Gastrocnemius medialis (tissue), 4 donors: ENCODE measurements around the gene RGS8. TPM values are rescaled to one million over a fixed set of nuclear protein-coding genes. Genes with fewer than 3 reads are reported as not detected.

Experiments used
- ATAC-seq, 2 donors: fragments of 150-250 bp; one replicate each; pipeline ENCODE4 v1.9.1; 2016
- DNase-seq, 2 donors: peaks; one replicate each; pipeline ENCODE4 v3.0.0-alpha.2; 2019
- H3K27ac ChIP-seq, 4 donors: fragments of 200-600 bp; sonication (generic); 1 replicate in 1 of 4; 2 replicates in 3 of 4; pipeline ENCODE4 v1.5.1; 2016 to 2018; ENCODE audit warnings: mild to moderate bottlenecking in 2 of 4, moderate library complexity in 1 of 4
- H3K27me3 ChIP-seq, 3 donors: fragments of 200-600 bp; sonication (generic) in 2 of 3; 1 replicate in 1 of 3; 2 replicates in 2 of 3; pipeline versions ENCODE4 v1.5.1 to v1.6.0; 2016 to 2019; ENCODE audit warnings: mild to moderate bottlenecking in 1 of 3, moderate library complexity in 1 of 3
- H3K36me3 ChIP-seq, 2 donors: fragments of 200-600 bp; sonication (generic) in 1 of 2; one replicate each; pipeline ENCODE4 v1.5.1; 2017 to 2018
- H3K4me1 ChIP-seq, 2 donors: fragments of 200-600 bp; sonication (generic) in 1 of 2; one replicate each; pipeline ENCODE4 v1.5.1; 2016 to 2017; ENCODE audit warnings: mild to moderate bottlenecking in 2 of 2
- H3K4me3 ChIP-seq, 4 donors: fragments of 200-600 bp; sonication (generic) in 3 of 4; 1 replicate in 1 of 4; 2 replicates in 3 of 4; pipeline ENCODE4 v1.5.1; 2016 to 2019; ENCODE audit warnings: mild to moderate bottlenecking in 2 of 4
- H3K9me3 ChIP-seq, 3 donors: fragments of 200-600 bp; sonication (generic) in 2 of 3; 1 replicate in 1 of 3; 2 replicates in 2 of 3; pipeline ENCODE4 v1.5.1; 2016 to 2019
- POLR2A ChIP-seq, 2 donors: fragments of 450-650 bp; IDR thresholded peaks; one replicate each; pipeline ENCODE4 v1.6.1; 2017; ENCODE audit warnings: antibody characterized with exemption in 2 of 2, mild to moderate bottlenecking in 2 of 2, moderate library complexity in 2 of 2
- in situ Hi-C, 4 donors: fragments of 200-750 bp; cut with MboI; loops; one replicate each; pipeline versions ENCODE4 v1.15.0 to v1.8.0; 2017; ENCODE audit warnings: low sequenced_read_pairs in 4 of 4
- intact Hi-C: fragments of 100-400 bp; cut with DNase I; formaldehyde crosslinking; loops from one replicate; pipeline ENCODE4 v1.15.1; 2023; ENCODE audit warnings: low total_unique reads
- total RNA-seq, 4 donors: library from RNA; depleted of rRNA; stranded (reverse); fragments of >200 nt; gene quantifications; one replicate each; pipeline versions ENCODE4 v1.1.0 to v1.2.3, GENCODE V29; 2016
- TF ChIP-seq, protein P1 (sequence below), 5 experiments: fragments of 450-650 bp in 3 of 5; fragments of 200-600 bp in 2 of 5; sonication (generic) in 2 of 5; IDR thresholded peaks in 4 of 5; conservative IDR thresholded peaks in 1 of 5; 1 replicate in 4 of 5; 2 replicates in 1 of 5; pipeline ENCODE4 v1.5.1; 2016 to 2019; ENCODE audit warnings: antibody characterized with exemption in 5 of 5, mild to moderate bottlenecking in 3 of 5, moderate library complexity in 3 of 5

The RGS8 gene
- total RNA-seq, 4 donors from 2014 or later: not detected

GRCh38 chr1:182718311-182718710 is 33.9 kb upstream of the RGS8 start:
- Histone ChIP-seq H3K9me3 (no peaks in the 10 kb centered on the region), H3K36me3 (no peaks in the 10 kb centered on the region), H3K27me3 (no peaks in the 10 kb centered on the region), H3K27ac (no peak overlapping the region), H3K4me1 (no peaks in the 10 kb centered on the region), H3K4me3 (no peak overlapping the region)
- intact Hi-C loops: no loop called here
- no peak for TF ChIP-seq POLR2A (IDR thresholded peaks at IDR 0.05)
- TF ChIP-seq, protein P1, sequence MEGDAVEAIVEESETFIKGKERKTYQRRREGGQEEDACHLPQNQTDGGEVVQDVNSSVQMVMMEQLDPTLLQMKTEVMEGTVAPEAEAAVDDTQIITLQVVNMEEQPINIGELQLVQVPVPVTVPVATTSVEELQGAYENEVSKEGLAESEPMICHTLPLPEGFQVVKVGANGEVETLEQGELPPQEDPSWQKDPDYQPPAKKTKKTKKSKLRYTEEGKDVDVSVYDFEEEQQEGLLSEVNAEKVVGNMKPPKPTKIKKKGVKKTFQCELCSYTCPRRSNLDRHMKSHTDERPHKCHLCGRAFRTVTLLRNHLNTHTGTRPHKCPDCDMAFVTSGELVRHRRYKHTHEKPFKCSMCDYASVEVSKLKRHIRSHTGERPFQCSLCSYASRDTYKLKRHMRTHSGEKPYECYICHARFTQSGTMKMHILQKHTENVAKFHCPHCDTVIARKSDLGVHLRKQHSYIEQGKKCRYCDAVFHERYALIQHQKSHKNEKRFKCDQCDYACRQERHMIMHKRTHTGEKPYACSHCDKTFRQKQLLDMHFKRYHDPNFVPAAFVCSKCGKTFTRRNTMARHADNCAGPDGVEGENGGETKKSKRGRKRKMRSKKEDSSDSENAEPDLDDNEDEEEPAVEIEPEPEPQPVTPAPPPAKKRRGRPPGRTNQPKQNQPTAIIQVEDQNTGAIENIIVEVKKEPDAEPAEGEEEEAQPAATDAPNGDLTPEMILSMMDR (IDR thresholded peaks at IDR 0.05 in 4 of 5, conservative IDR thresholded peaks at IDR 0.05 in 1 of 5): no peak
- no peak for DNase-seq
- no peak for ATAC-seq
- in situ Hi-C loops: no loop called here

- no peaks in the 10 kb centered on the region for H3K4me1 ChIP-seq
- no peaks in the 10 kb centered on the region for H3K9me3 ChIP-seq
- DNase-seq (no peak), ATAC-seq (no peak)
- intact Hi-C loops (no loop called here), in situ Hi-C loops (no loop called here)
- H3K36me3 ChIP-seq: no peaks in the 10 kb centered on the region
- no peak overlapping the region for H3K4me3 ChIP-seq
- TF ChIP-seq, protein P1 (IDR thresholded peaks at IDR 0.05 in 4 of 5, conservative IDR thresholded peaks at IDR 0.05 in 1 of 5): no peak
- TF ChIP-seq POLR2A (IDR thresholded peaks at IDR 0.05): no peak
- no peaks in the 10 kb centered on the region for H3K27me3 ChIP-seq
- H3K27ac ChIP-seq: no peak overlapping the region
Observed at GRCh38 chr1:182716740-182717720, 32.6 kb upstream of the RGS8 start.

DNA sequence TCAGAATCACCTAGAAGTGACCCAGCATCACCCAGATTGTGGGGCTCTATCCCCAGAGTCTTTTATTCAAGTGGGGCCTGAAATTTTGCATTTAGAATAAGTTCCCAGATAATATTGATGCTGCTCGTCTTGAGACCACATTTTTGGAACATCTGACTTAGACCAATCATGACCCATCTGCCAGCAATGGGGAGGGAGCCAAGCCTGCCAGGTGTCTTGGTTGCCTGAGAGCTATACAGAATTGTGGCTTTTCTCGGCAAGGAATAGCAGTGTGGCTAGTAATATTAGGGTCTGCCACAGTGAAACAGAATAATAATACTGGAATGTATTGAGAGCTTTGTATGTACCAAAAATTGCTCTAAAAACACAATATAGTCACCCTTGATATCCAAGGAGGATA is 31.1 kb upstream of the RGS8 start:
- ATAC-seq: no peak
- DNase-seq: no peak
- H3K27ac ChIP-seq: no peak overlapping the region
- in situ Hi-C loops (no loop called here), intact Hi-C loops (no loop called here)
- no peaks in the 10 kb centered on the region for H3K9me3 ChIP-seq
- no peaks in the 10 kb centered on the region for H3K4me1 ChIP-seq
- TF ChIP-seq POLR2A (IDR thresholded peaks at IDR 0.05): no peak
- TF ChIP-seq, protein P1 (IDR thresholded peaks at IDR 0.05 in 4 of 5, conservative IDR thresholded peaks at IDR 0.05 in 1 of 5): no peak
- H3K4me3 ChIP-seq: no peak overlapping the region
- no peaks in the 10 kb centered on the region for H3K27me3 ChIP-seq
- no peaks in the 10 kb centered on the region for H3K36me3 ChIP-seq

DNA sequence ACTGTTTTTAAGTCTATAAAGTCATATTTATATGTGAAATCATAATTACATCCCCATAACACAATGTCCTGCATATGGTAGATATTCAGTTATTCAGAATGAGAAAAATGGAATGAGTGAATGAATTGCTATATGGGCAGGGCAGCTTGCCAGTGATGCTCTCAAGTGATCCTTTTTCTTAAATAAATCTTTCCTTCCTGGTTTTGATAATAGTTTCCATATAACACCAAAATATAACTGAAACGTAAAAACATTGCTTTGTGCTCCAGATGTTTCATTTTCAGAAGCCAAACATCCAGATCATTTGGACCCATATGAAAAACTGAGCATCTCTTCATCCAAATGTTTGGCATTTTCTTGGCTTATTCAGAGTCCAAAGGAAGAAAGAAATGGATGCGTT is 30.2 kb upstream of the RGS8 start:
- H3K4me3 ChIP-seq: no peak overlapping the region
- ATAC-seq: no peak
- no peaks in the 10 kb centered on the region for H3K4me1 ChIP-seq
- H3K36me3 ChIP-seq: no peaks in the 10 kb centered on the region
- intact Hi-C loops (no loop called here), in situ Hi-C loops (no loop called here)
- no peaks in the 10 kb centered on the region for H3K9me3 ChIP-seq
- DNase-seq: no peak
- no peak overlapping the region for H3K27ac ChIP-seq
- TF ChIP-seq POLR2A (IDR thresholded peaks at IDR 0.05): no peak
- TF ChIP-seq, protein P1 (IDR thresholded peaks at IDR 0.05 in 4 of 5, conservative IDR thresholded peaks at IDR 0.05 in 1 of 5): no peak
- H3K27me3 ChIP-seq: no peaks in the 10 kb centered on the region
